Measurements from ENCODE around the gene CCM2.

The CCM2 gene

GRCh38 chr7:45064047-45064725 is 64.2 kb downstream of the CCM2 start:
- TF ChIP-seq POLR2AphosphoS5 (IDR thresholded peaks at IDR 0.05; ENCODE audit: low read depth, low read length) = no peak
- no peak for TF ChIP-seq POLR2A (IDR thresholded peaks at IDR 0.05; ENCODE audit: low read depth, low read length)
- no peak for TF ChIP-seq TAF1 (IDR thresholded peaks at IDR 0.05; ENCODE audit: borderline replicate concordance, low read depth, low read length)
- FAIRE-seq (no peak), DNase-seq (ENCODE audit: insufficient read length) (no peak)

- DNase-seq (ENCODE audit: insufficient read length) = no peak
- TF ChIP-seq POLR2A (IDR thresholded peaks at IDR 0.05; ENCODE audit: low read depth, low read length) (no peak), POLR2AphosphoS5 (IDR thresholded peaks at IDR 0.05; ENCODE audit: low read depth, low read length) (no peak), TAF1 (IDR thresholded peaks at IDR 0.05; ENCODE audit: borderline replicate concordance, low read depth, low read length) (no peak)
- no peak for FAIRE-seq
These were observed 65.3 kb downstream of the CCM2 start for GRCh38 chr7:45065031-45065995.

- DNase-seq (ENCODE audit: insufficient read length) (no peak), FAIRE-seq (no peak)
- no peak for TF ChIP-seq POLR2A (IDR thresholded peaks at IDR 0.05; ENCODE audit: low read depth, low read length)
- no peak for TF ChIP-seq POLR2AphosphoS5 (IDR thresholded peaks at IDR 0.05; ENCODE audit: low read depth, low read length)
- no peak for TF ChIP-seq TAF1 (IDR thresholded peaks at IDR 0.05; ENCODE audit: borderline replicate concordance, low read depth, low read length)
These were observed 66.4 kb downstream of the CCM2 start for GRCh38 chr7:45066409-45066808.

GRCh38 chr7:45067582-45067981 is 67.6 kb downstream of the CCM2 start:
- TF ChIP-seq POLR2AphosphoS5 (IDR thresholded peaks at IDR 0.05; ENCODE audit: low read depth, low read length) = no peak
- TF ChIP-seq TAF1 (IDR thresholded peaks at IDR 0.05; ENCODE audit: borderline replicate concordance, low read depth, low read length) = no peak
- TF ChIP-seq POLR2A (IDR thresholded peaks at IDR 0.05; ENCODE audit: low read depth, low read length) = no peak
- no peak for FAIRE-seq
- no peak for DNase-seq (ENCODE audit: insufficient read length)

- TF ChIP-seq POLR2AphosphoS5 (IDR thresholded peaks at IDR 0.05; ENCODE audit: low read depth, low read length) (no peak), TAF1 (IDR thresholded peaks at IDR 0.05; ENCODE audit: borderline replicate concordance, low read depth, low read length) (no peak), POLR2A (IDR thresholded peaks at IDR 0.05; ENCODE audit: low read depth, low read length) (no peak)
- no peak for DNase-seq (ENCODE audit: insufficient read length)
- FAIRE-seq = no peak
These were observed 68.4 kb downstream of the CCM2 start for GRCh38 chr7:45068236-45069023.

GRCh38 chr7:45069444-45070253 is 69.6 kb downstream of the CCM2 start:
- TF ChIP-seq POLR2A (IDR thresholded peaks at IDR 0.05; ENCODE audit: low read depth, low read length) (no peak), TAF1 (IDR thresholded peaks at IDR 0.05; ENCODE audit: borderline replicate concordance, low read depth, low read length) (no peak), POLR2AphosphoS5 (IDR thresholded peaks at IDR 0.05; ENCODE audit: low read depth, low read length) (no peak)
- no peak for FAIRE-seq
- DNase-seq (ENCODE audit: insufficient read length) = no peak

GRCh38 chr7:45070254-45070642 is 70.2 kb downstream of the CCM2 start:
- FAIRE-seq (no peak), DNase-seq (ENCODE audit: insufficient read length) (no peak)
- no peak for TF ChIP-seq POLR2A (IDR thresholded peaks at IDR 0.05; ENCODE audit: low read depth, low read length)
- TF ChIP-seq TAF1 (IDR thresholded peaks at IDR 0.05; ENCODE audit: borderline replicate concordance, low read depth, low read length) = no peak
- no peak for TF ChIP-seq POLR2AphosphoS5 (IDR thresholded peaks at IDR 0.05; ENCODE audit: low read depth, low read length)

- DNase-seq (ENCODE audit: insufficient read length) (no peak), FAIRE-seq (no peak)
- no peak for TF ChIP-seq TAF1 (IDR thresholded peaks at IDR 0.05; ENCODE audit: borderline replicate concordance, low read depth, low read length)
- TF ChIP-seq POLR2A (IDR thresholded peaks at IDR 0.05; ENCODE audit: low read depth, low read length) = no peak
- no peak for TF ChIP-seq POLR2AphosphoS5 (IDR thresholded peaks at IDR 0.05; ENCODE audit: low read depth, low read length)
These were observed 71.5 kb downstream of the CCM2 start for GRCh38 chr7:45071528-45071927.

GRCh38 chr7:45072131-45073030 is 72.4 kb downstream of the CCM2 start:
- FAIRE-seq = no peak

More at GRCh38 chr7:45072131-45073030, 72.4 kb downstream of the CCM2 start:
- DNase-seq (ENCODE audit: insufficient read length) = no peak
- TF ChIP-seq TAF1 (IDR thresholded peaks at IDR 0.05; ENCODE audit: borderline replicate concordance, low read depth, low read length) = no peak
- TF ChIP-seq POLR2AphosphoS5 (IDR thresholded peaks at IDR 0.05; ENCODE audit: low read depth, low read length) = no peak
- TF ChIP-seq POLR2A (IDR thresholded peaks at IDR 0.05; ENCODE audit: low read depth, low read length) = no peak
